GM12878 (cell line): ENCODE results near the gene CD300A. TPM values are rescaled to one million over a fixed set of nuclear protein-coding genes. Genes with fewer than 3 reads are reported as not detected.

Experiments
- ATAC-seq: fragments of 200-7000 bp; cut with Tn5 transposase; 3 replicates; pipeline ENCODE4 v1.9.1; 2020; ENCODE audit warnings: mild to moderate bottlenecking, moderate library complexity
- BruUV-seq: library from RNA; stranded (reverse); fragments of 400-500 nt; replicated peaks from 2 replicates; lab custom pipeline; 2021; lab: Mats Ljungman, UMichigan
- CTCF ChIA-PET: fragments of 300-600 bp; sonication (Branson Sonifier 250); formaldehyde crosslinking; extraction: SDS; loops from one replicate; lab custom pipeline; 2021; ENCODE audit warnings: inconsistent platforms; lab: Yijun Ruan, JAX
- POLR2A ChIA-PET: fragments of 350-600 bp; formaldehyde crosslinking; extraction: SDS; loops from one replicate; lab custom pipeline; 2021; ENCODE audit warnings: inconsistent platforms; lab: Charles Lee
- RAD21 ChIA-PET: fragments of 300-600 bp; sonication (Branson Sonifier 250); formaldehyde crosslinking; loops from one replicate; lab custom pipeline; 2023; ENCODE audit warnings: antibody characterized with exemption; ENCODE audit not compliant: unreplicated experiment; lab: Charles Lee
- SMC1A ChIA-PET: fragments of 300-600 bp; sonication (Branson Sonifier 250); formaldehyde crosslinking; loops from one replicate; lab custom pipeline; 2023; ENCODE audit not compliant: unreplicated experiment, uncharacterized antibody; lab: Charles Lee
- DNase-seq: peaks from one replicate; pipeline ENCODE4 v3.0.0-alpha.2; 2011; ENCODE audit warnings: low read depth, low spot score
- FAIRE-seq: peaks from 3 replicates; lab custom pipeline; 2011; peaks lifted over from hg19 to GRCh38; lab: Jason Lieb, UNC
- H2AFZ ChIP-seq: 2 replicates; pipeline ENCODE4 v1.6.0; 2011; ENCODE audit warnings: low read depth, low read length, control low read depth; ENCODE audit not compliant: control insufficient read depth
- H3K27ac ChIP-seq: 2 replicates; pipeline ENCODE4 v1.5.1; 2011; ENCODE audit warnings: control low read depth; ENCODE audit not compliant: control insufficient read depth, insufficient read depth
- H3K27me3 ChIP-seq, 2 experiments: replicated peaks in 1 of 2; 2 replicates each; pipeline versions ENCODE4 v1.6.0 to v1.6.1; 2011; ENCODE audit warnings: low read length in 1 of 2; ENCODE audit not compliant: control insufficient read depth in 2 of 2, insufficient read depth in 2 of 2
- H3K36me3 ChIP-seq, 2 experiments: 2 replicates each; pipeline ENCODE4 v1.5.1; 2011; ENCODE audit warnings: low read length in 1 of 2; ENCODE audit not compliant: control insufficient read depth in 2 of 2, insufficient read depth in 2 of 2
- H3K4me1 ChIP-seq: 2 replicates; pipeline ENCODE4 v1.6.1; 2011; ENCODE audit warnings: mild to moderate bottlenecking, low read length, moderate library complexity, mixed read lengths; ENCODE audit not compliant: control insufficient read depth, insufficient read depth
- H3K4me2 ChIP-seq: 2 replicates; pipeline ENCODE4 v1.6.0; 2011; ENCODE audit warnings: control low read depth; ENCODE audit not compliant: control insufficient read depth, insufficient read depth
- H3K4me3 ChIP-seq: fragments of 200-600 bp; sonication (generic); 2 replicates; pipeline ENCODE4 v1.5.1; 2016
- H3K79me2 ChIP-seq: 2 replicates; pipeline ENCODE4 v1.6.0; 2011; ENCODE audit warnings: low read length; ENCODE audit not compliant: control insufficient read depth, insufficient read depth
- H3K9ac ChIP-seq: 2 replicates; pipeline ENCODE4 v1.8.0; 2011; ENCODE audit warnings: low read length, control low read depth, mixed read lengths; ENCODE audit not compliant: control insufficient read depth, insufficient read depth
- H3K9me3 ChIP-seq: replicated peaks from 3 replicates; pipeline ENCODE4 v1.5.1; 2011; ENCODE audit warnings: mild to moderate bottlenecking, low read length; ENCODE audit not compliant: control insufficient read depth, insufficient read depth
- H4K20me1 ChIP-seq: 2 replicates; pipeline ENCODE4 v1.6.0; 2011; ENCODE audit not compliant: control insufficient read depth, insufficient read depth
- ATF2 ChIP-seq: IDR thresholded peaks from 2 replicates; pipeline ENCODE4 v1.6.1; 2012; ENCODE audit warnings: low read length, inconsistent platforms
- BACH1 ChIP-seq: fragments of 450-650 bp; IDR thresholded peaks from 2 replicates; pipeline ENCODE4 v1.6.1; 2017; ENCODE audit warnings: mild to moderate bottlenecking, borderline replicate concordance
- SMAD1 ChIP-seq: fragments of 450-650 bp; IDR thresholded peaks from 2 replicates; pipeline ENCODE4 v1.6.1; 2018; ENCODE audit warnings: mild to moderate bottlenecking, low read depth; ENCODE audit not compliant: partially characterized antibody
- USF1 ChIP-seq: IDR thresholded peaks from 2 replicates; pipeline ENCODE4 v1.6.1; 2011; ENCODE audit warnings: borderline replicate concordance, low read depth, mild to moderate bottlenecking, moderate library complexity, mixed read lengths, low read length; ENCODE audit not compliant: insufficient read depth; ENCODE audit errors: extremely low read length
- WGBS: methylation state at CpG from one replicate; pipeline ENCODE4 v1.1.6; 2016; ENCODE audit warnings: low lambda C conversion rate; ENCODE audit not compliant: insufficient replicate concordance, insufficient coverage; ENCODE audit errors: missing lambda C conversion rate; 5-methylcytosine and 5-hydroxymethylcytosine counted together
- in situ Hi-C: fragments of 300-500 bp; cut with MboI; formaldehyde crosslinking; loops from 9 replicates; pipeline ENCODE4 v1.14.3; 2018; ENCODE audit warnings: mixed read lengths
- intact Hi-C: fragments of 100-400 bp; cut with micrococcal nuclease; formaldehyde crosslinking; loops from one replicate; pipeline ENCODE4 v1.14.2; 2022; ENCODE audit not compliant: unreplicated experiment
- polyA plus RNA-seq, 11 experiments: library from polyadenylated mRNA; depleted of rRNA in 4 of 11; unstranded in 6 of 11; stranded (reverse) in 5 of 11; fragments of >200 nt; fragmentation: Nextera tagmentation in 4 of 11; fragmentation: Illumina TruSeq in 1 of 11; extraction: Ambion mirVana in 4 of 11; extraction: Trizol in 1 of 11; gene quantifications; 1 replicate in 1 of 11; 2 replicates in 10 of 11; pipeline versions ENCODE4 v1.2.1 to v1.2.3, GENCODE V29; 2011 to 2016; ENCODE audit warnings: inconsistent platforms in 2 of 11, missing spikeins in 2 of 11, low read depth in 1 of 11
- total RNA-seq, 4 experiments: library from RNA; depleted of rRNA in 3 of 4; stranded (reverse); fragments of >200 nt in 3 of 4; fragmentation: Illumina TruSeq in 1 of 4; extraction: Trizol in 1 of 4; gene quantifications; 2 replicates each; pipeline versions ENCODE4 v1.2.1 to v1.2.3, GENCODE V29; 2013 to 2021

Gene CD300A
- total and polyA plus RNA-seq, 10 of the 15 experiments (the other 5 are each of a cell fraction or from before 2014, with no cell fraction given): 10.6 to 128 (median 36.1) TPM

- Histone ChIP-seq H3K9ac (no peak overlapping the region), H3K9me3 (no peaks in the 10 kb centered on the region), H3K36me3 (no peaks in the 10 kb centered on the region), H4K20me1 (no peaks in the 10 kb centered on the region), H3K4me2 (no peak overlapping the region), H2AFZ (no peak overlapping the region), H3K4me3 (no peak overlapping the region), H3K79me2 (no peaks in the 10 kb centered on the region), H3K27ac (no peak overlapping the region), H3K27me3 (no peaks in the 10 kb centered on the region), H3K4me1 (no peaks in the 10 kb centered on the region)
- ChIA-PET POLR2A (no interaction called here), RAD21 (interaction anchor here (1.9 kb wide), 1 partner anchor 8 kb away, joined by 4 read pairs; no protein-coding TSS in a partner anchor), SMC1A (no interaction called here), CTCF (no interaction called here)
- intact Hi-C loops: no loop called here
- no TSS peak for BruUV-seq
- FAIRE-seq (no peak), ATAC-seq (no peak), DNase-seq (no peak)
- 63% methylated on average over 14 of the region's 14 CpGs for WGBS
- in situ Hi-C loops: no loop called here
- TF ChIP-seq USF1 (no peak), SMAD1 (no peak), BACH1 (no peak), ATF2 (no peak)
Observed at GRCh38 chr17:74424657-74425056, 41.8 kb upstream of the CD300A start.
